Measurements from ENCODE around the gene IZUMO1R.

Gene IZUMO1R

GRCh38 chr11:94325681-94326080 is 21.3 kb downstream of the IZUMO1R start:
- TF ChIP-seq CTCF (IDR thresholded peaks at IDR 0.05; ENCODE audit: control insufficient read depth, extremely low read depth, insufficient read depth): peak; percentile 93
- DNase-seq (ENCODE audit: low read depth): peak; percentile 14
- H3K4me3 ChIP-seq (ENCODE audit: low read depth, low read length): no peak overlapping the region

GRCh38 chr11:94326947-94327346 is 22.6 kb downstream of the IZUMO1R start:
- DNase-seq (ENCODE audit: low read depth): no peak
- no peak for TF ChIP-seq CTCF (IDR thresholded peaks at IDR 0.05; ENCODE audit: control insufficient read depth, extremely low read depth, insufficient read depth)
- no peak overlapping the region for H3K4me3 ChIP-seq (ENCODE audit: low read depth, low read length)

GRCh38 chr11:94328587-94329080 is 24.3 kb downstream of the IZUMO1R start:
- no peak overlapping the region for H3K4me3 ChIP-seq (ENCODE audit: low read depth, low read length)
- no peak for TF ChIP-seq CTCF (IDR thresholded peaks at IDR 0.05; ENCODE audit: control insufficient read depth, extremely low read depth, insufficient read depth)
- no peak for DNase-seq (ENCODE audit: low read depth)

- DNase-seq (ENCODE audit: low read depth): no peak
- TF ChIP-seq CTCF (IDR thresholded peaks at IDR 0.05; ENCODE audit: control insufficient read depth, extremely low read depth, insufficient read depth): no peak
- no peak overlapping the region for H3K4me3 ChIP-seq (ENCODE audit: low read depth, low read length)
Measured at GRCh38 chr11:94329501-94329900, 25.1 kb downstream of the IZUMO1R start.

GRCh38 chr11:94330789-94331188 is 26.4 kb downstream of the IZUMO1R start:
- DNase-seq (ENCODE audit: low read depth): no peak
- no peak overlapping the region for H3K4me3 ChIP-seq (ENCODE audit: low read depth, low read length)
- TF ChIP-seq CTCF (IDR thresholded peaks at IDR 0.05; ENCODE audit: control insufficient read depth, extremely low read depth, insufficient read depth): no peak

- no peak overlapping the region for H3K4me3 ChIP-seq (ENCODE audit: low read depth, low read length)
- no peak for TF ChIP-seq CTCF (IDR thresholded peaks at IDR 0.05; ENCODE audit: control insufficient read depth, extremely low read depth, insufficient read depth)
- DNase-seq (ENCODE audit: low read depth): no peak
Measured at GRCh38 chr11:94332814-94333213, 28.4 kb downstream of the IZUMO1R start.

GRCh38 chr11:94336033-94336432 is 31.7 kb downstream of the IZUMO1R start:
- no peak overlapping the region for H3K4me3 ChIP-seq (ENCODE audit: low read depth, low read length)
- DNase-seq (ENCODE audit: low read depth): no peak
- TF ChIP-seq CTCF (IDR thresholded peaks at IDR 0.05; ENCODE audit: control insufficient read depth, extremely low read depth, insufficient read depth): no peak
